Measurements from ENCODE around the gene FGFR2.

Gene FGFR2

DNA sequence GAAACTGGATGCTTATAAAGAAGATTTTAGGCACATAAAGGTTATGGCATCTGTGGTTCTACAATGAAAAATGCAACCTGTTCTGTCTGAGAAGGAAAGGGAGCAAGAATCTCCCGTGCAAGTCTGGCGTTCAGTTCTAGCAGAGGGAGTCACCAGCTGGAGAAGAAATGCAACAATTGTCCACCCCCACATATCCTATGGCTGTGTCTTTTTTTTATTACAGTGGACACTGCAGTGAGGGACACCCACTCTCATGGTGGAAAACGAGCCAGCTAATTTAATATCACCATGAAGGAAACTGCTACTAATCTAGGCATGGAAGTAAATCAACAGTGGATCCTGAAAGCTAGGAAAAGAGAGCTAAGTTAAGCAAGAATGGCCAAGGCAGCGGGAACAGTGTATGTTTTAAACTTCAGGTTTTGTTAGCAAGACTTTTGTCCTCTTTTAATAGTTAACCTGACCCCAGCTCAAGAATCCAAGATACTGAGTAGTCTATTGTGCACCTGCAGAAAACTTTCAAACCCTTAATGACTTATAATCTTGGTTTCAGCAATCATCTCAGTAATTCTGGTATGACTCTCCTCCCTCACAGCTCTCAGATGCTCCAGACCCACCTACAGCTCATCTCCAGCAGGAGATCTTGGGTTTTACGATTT, 149.3 kb downstream of the FGFR2 start:
- Histone ChIP-seq H3K4me3 (ENCODE audit: insufficient read depth, low read depth, low read length, poor library complexity, severe bottlenecking) (no peak overlapping the region), H3K27ac (ENCODE audit: insufficient read depth, low read length, poor library complexity, severe bottlenecking) (no peak overlapping the region), H3K4me1 (ENCODE audit: control insufficient read depth, insufficient read depth, low read length, poor library complexity, severe bottlenecking) (no peaks in the 10 kb centered on the region), H3K36me3 (ENCODE audit: control insufficient read depth, insufficient read depth, low read length) (no peaks in the 10 kb centered on the region), H3K27me3 (replicated peaks; ENCODE audit: control insufficient read depth, insufficient read depth, low read length, poor library complexity, severe bottlenecking) (no peaks in the 10 kb centered on the region), H3K9me3 (ENCODE audit: control insufficient read depth, low read length) (no peaks in the 10 kb centered on the region)
- no peak for DNase-seq

DNA sequence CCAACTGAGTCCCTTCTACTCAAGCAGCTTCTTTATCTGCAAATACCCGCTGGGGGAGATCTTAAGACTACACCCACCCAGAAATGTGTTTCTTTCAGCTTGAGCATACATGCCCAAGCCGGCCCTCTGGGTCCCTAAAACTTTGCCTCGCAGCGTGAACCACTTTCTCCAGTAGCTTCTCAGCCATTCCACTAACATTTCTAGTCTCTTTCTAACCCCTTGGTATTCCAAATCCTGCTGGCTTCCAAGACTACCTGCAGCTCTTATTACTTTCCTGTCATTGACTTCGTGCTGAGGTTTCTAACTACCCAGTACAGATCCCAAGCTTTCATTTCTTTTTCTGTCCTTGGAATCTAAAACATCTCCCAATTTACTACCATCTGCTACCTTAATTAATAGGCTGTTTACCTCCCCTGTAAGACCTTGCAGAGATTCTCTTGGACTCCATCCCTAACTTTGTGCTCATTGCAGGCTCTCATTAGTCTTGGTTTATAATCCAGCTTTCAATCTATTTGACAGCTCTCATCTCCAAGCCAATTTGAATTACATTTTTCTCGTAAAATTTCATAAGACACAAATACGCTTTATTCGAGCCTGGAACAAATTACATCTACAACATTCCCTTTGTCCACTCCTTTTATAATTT, 153.6 kb downstream of the FGFR2 start:
- no peaks in the 10 kb centered on the region for H3K27me3 ChIP-seq (replicated peaks; ENCODE audit: control insufficient read depth, insufficient read depth, low read length, poor library complexity, severe bottlenecking)
- no peak overlapping the region for H3K4me3 ChIP-seq (ENCODE audit: insufficient read depth, low read depth, low read length, poor library complexity, severe bottlenecking)

DNA sequence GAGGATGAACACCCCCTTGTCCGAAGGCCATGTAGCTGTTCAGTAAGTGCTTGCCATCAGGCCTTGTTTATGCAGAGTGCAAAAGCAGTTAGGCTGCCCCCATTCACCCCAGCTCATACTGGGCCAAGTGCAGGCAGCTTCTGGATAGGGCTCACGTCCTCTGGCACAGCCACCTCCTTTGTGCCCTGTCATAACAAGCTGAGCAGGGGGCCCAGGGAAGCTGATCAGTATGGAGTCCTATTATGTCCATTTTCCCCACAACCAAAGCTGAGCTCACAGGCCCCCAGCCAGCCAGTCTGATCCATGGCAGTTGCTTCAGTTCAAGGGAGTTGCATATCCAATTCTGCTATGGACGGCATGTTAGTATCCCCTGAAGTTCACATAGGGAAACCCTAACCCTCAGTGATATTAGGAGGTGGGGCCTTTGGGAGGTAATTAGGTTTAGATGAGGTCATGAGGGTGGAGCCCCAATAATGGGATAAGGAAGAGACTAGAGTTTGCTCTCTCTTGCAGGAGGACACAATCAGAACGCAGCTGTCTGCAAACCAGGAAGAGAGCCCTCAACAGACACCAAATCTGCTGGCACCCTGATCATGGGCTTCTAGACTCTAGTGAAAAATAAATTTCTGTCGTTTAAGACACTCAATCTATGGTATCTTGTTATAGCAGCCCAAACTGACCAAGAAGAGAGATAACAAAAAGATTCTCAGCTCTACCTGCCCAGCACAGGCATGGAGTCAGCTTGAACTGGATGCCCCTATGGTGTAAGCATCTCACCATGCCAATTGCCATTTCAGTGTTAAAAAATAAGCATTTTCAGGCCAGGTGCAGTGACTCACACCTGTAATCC, 155.9 kb downstream of the FGFR2 start:
- Histone ChIP-seq H3K4me1 (ENCODE audit: control insufficient read depth, insufficient read depth, low read length, poor library complexity, severe bottlenecking) (no peaks in the 10 kb centered on the region), H3K9me3 (ENCODE audit: control insufficient read depth, low read length) (no peaks in the 10 kb centered on the region), H3K4me3 (ENCODE audit: insufficient read depth, low read depth, low read length, poor library complexity, severe bottlenecking) (no peak overlapping the region), H3K27me3 (replicated peaks; ENCODE audit: control insufficient read depth, insufficient read depth, low read length, poor library complexity, severe bottlenecking) (no peaks in the 10 kb centered on the region), H3K36me3 (ENCODE audit: control insufficient read depth, insufficient read depth, low read length) (no peaks in the 10 kb centered on the region), H3K27ac (ENCODE audit: insufficient read depth, low read length, poor library complexity, severe bottlenecking) (no peak overlapping the region)
- no peak for DNase-seq

More for the DNA sequence above, 153.6 kb downstream of the FGFR2 start:
- no peaks in the 10 kb centered on the region for H3K9me3 ChIP-seq (ENCODE audit: control insufficient read depth, low read length)
- no peak for DNase-seq
- no peak overlapping the region for H3K27ac ChIP-seq (ENCODE audit: insufficient read depth, low read length, poor library complexity, severe bottlenecking)
- H3K4me1 ChIP-seq (ENCODE audit: control insufficient read depth, insufficient read depth, low read length, poor library complexity, severe bottlenecking): no peaks in the 10 kb centered on the region
- no peaks in the 10 kb centered on the region for H3K36me3 ChIP-seq (ENCODE audit: control insufficient read depth, insufficient read depth, low read length)

DNA sequence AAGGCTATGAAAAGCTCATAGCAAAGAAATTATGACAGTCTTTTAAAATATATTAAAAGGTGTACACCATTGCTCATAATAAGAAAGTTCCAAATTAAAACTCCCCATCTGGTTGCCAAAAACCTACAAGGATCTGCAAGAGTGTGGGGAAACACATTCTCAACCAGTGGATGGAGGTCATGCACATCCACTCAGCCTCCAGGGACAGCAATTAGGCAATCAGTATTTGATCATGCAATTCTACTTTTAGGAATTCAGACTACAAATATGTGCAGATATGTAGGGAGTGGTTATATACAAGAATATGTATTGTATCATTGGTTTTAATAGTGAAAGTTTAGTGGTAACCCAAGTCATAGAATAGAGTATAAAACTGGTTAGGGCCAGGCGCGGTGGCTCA, 157.8 kb downstream of the FGFR2 start:
- Histone ChIP-seq H3K9me3 (ENCODE audit: control insufficient read depth, low read length) (no peaks in the 10 kb centered on the region), H3K27ac (ENCODE audit: insufficient read depth, low read length, poor library complexity, severe bottlenecking) (no peak overlapping the region), H3K27me3 (replicated peaks; ENCODE audit: control insufficient read depth, insufficient read depth, low read length, poor library complexity, severe bottlenecking) (no peaks in the 10 kb centered on the region), H3K36me3 (ENCODE audit: control insufficient read depth, insufficient read depth, low read length) (no peaks in the 10 kb centered on the region), H3K4me3 (ENCODE audit: insufficient read depth, low read depth, low read length, poor library complexity, severe bottlenecking) (no peak overlapping the region), H3K4me1 (ENCODE audit: control insufficient read depth, insufficient read depth, low read length, poor library complexity, severe bottlenecking) (no peaks in the 10 kb centered on the region)
- no peak for DNase-seq

DNA sequence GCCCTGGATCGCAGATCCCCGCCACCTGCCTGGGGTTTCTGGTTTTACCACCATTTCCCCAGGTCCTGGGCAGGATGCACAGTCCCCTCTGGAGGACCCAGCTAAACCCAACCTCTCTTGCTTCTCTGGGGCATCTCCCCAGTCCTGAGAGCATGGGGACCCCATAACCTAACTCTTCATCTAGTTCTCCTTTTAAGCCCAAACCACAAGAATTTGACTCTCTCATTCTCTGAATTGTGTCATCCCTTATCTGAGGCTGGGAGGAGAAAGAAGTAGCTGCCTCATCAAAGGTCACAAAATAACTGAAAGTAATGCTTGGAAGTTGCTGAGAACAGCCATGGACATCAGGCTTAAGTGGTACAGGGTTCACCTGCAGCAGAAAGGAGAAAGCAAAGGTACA, 159.9 kb downstream of the FGFR2 start:
- H3K9me3 ChIP-seq (ENCODE audit: control insufficient read depth, low read length): no peaks in the 10 kb centered on the region
- H3K4me1 ChIP-seq (ENCODE audit: control insufficient read depth, insufficient read depth, low read length, poor library complexity, severe bottlenecking): no peaks in the 10 kb centered on the region
- no peaks in the 10 kb centered on the region for H3K36me3 ChIP-seq (ENCODE audit: control insufficient read depth, insufficient read depth, low read length)
- H3K27ac ChIP-seq (ENCODE audit: insufficient read depth, low read length, poor library complexity, severe bottlenecking): no peak overlapping the region
- no peak for DNase-seq
- no peaks in the 10 kb centered on the region for H3K27me3 ChIP-seq (replicated peaks; ENCODE audit: control insufficient read depth, insufficient read depth, low read length, poor library complexity, severe bottlenecking)
- no peak overlapping the region for H3K4me3 ChIP-seq (ENCODE audit: insufficient read depth, low read depth, low read length, poor library complexity, severe bottlenecking)

DNA sequence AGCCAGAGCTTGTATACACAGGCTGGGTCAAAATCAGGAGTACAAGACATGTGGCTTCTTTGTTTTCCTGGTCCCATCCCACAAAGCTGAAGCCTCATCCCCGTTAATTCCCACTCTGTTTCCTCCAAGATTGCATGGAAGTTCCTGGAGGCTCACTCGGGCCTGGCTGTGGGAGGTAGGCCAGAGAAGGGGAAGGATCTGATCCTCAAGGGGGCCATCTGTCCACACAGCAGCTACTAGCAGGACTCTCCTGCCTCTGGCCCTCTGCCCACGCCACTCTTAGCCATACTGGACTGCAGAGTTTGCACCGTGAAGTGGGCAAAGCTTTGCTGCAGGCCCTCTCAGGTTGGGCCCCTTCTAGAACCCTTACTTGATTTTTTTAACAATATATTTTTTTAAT, 160.6 kb downstream of the FGFR2 start:
- Histone ChIP-seq H3K27ac (ENCODE audit: insufficient read depth, low read length, poor library complexity, severe bottlenecking) (no peak overlapping the region), H3K9me3 (ENCODE audit: control insufficient read depth, low read length) (no peaks in the 10 kb centered on the region), H3K4me1 (ENCODE audit: control insufficient read depth, insufficient read depth, low read length, poor library complexity, severe bottlenecking) (no peaks in the 10 kb centered on the region), H3K36me3 (ENCODE audit: control insufficient read depth, insufficient read depth, low read length) (no peaks in the 10 kb centered on the region), H3K4me3 (ENCODE audit: insufficient read depth, low read depth, low read length, poor library complexity, severe bottlenecking) (no peak overlapping the region), H3K27me3 (replicated peaks; ENCODE audit: control insufficient read depth, insufficient read depth, low read length, poor library complexity, severe bottlenecking) (no peaks in the 10 kb centered on the region)
- DNase-seq: no peak

DNA sequence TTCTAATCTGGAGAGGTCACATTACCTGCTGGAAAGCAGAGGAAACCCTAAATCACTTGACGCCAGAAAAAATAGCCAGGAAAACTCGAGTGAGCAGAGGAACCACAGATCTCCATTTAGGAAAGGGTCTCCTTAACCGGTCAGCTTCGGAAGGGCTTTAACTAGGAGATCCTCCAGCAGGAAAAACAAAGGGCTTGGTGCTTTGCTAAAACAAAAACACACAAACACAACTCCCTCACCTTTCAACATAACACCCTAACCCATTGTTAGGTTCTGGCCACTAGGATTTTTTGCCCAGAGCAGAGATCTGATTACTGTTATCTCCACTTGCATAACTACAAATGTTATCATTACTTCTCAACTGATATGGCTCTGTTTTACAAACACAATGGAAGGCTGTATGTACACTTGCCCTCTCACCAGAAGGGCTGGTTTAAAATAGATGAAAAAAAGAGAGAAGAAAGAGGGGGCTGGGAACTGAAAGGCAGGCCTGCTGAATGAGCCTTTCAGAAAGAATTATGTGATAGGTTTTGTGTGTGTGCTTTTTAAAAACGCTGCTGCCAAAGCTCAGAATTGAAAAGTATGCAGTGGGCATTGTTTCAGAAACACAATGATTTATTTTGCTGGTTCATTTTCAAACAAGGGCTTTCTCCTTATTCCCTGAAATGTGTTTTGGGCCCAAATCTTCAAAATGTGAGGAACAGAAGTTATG, 161.5 kb downstream of the FGFR2 start:
- Histone ChIP-seq H3K9me3 (ENCODE audit: control insufficient read depth, low read length) (no peaks in the 10 kb centered on the region), H3K27me3 (replicated peaks; ENCODE audit: control insufficient read depth, insufficient read depth, low read length, poor library complexity, severe bottlenecking) (no peaks in the 10 kb centered on the region), H3K27ac (ENCODE audit: insufficient read depth, low read length, poor library complexity, severe bottlenecking) (no peak overlapping the region), H3K4me3 (ENCODE audit: insufficient read depth, low read depth, low read length, poor library complexity, severe bottlenecking) (no peak overlapping the region), H3K4me1 (ENCODE audit: control insufficient read depth, insufficient read depth, low read length, poor library complexity, severe bottlenecking) (no peaks in the 10 kb centered on the region), H3K36me3 (ENCODE audit: control insufficient read depth, insufficient read depth, low read length) (no peaks in the 10 kb centered on the region)
- DNase-seq: no peak

DNA sequence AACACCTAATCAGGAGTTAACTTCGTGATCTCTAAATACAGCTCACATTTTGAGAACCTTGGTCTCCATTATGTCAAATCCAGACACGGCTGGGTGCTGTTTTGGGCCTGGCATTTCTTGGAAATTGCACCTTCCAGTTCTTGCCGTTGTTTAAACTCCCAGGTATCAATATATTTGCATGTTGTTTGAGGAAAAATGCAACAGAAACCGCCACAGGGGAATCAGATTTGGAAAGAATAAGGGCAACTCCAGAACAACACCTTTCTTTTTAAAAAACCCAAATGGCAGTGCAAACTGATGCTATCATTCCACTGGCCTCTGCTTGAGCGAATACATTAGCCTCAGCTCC, 162.0 kb downstream of the FGFR2 start:
- Histone ChIP-seq H3K4me3 (ENCODE audit: insufficient read depth, low read depth, low read length, poor library complexity, severe bottlenecking) (no peak overlapping the region), H3K27ac (ENCODE audit: insufficient read depth, low read length, poor library complexity, severe bottlenecking) (no peak overlapping the region), H3K36me3 (ENCODE audit: control insufficient read depth, insufficient read depth, low read length) (no peaks in the 10 kb centered on the region), H3K9me3 (ENCODE audit: control insufficient read depth, low read length) (no peaks in the 10 kb centered on the region), H3K4me1 (ENCODE audit: control insufficient read depth, insufficient read depth, low read length, poor library complexity, severe bottlenecking) (no peaks in the 10 kb centered on the region), H3K27me3 (replicated peaks; ENCODE audit: control insufficient read depth, insufficient read depth, low read length, poor library complexity, severe bottlenecking) (no peaks in the 10 kb centered on the region)
- DNase-seq: no peak

DNA sequence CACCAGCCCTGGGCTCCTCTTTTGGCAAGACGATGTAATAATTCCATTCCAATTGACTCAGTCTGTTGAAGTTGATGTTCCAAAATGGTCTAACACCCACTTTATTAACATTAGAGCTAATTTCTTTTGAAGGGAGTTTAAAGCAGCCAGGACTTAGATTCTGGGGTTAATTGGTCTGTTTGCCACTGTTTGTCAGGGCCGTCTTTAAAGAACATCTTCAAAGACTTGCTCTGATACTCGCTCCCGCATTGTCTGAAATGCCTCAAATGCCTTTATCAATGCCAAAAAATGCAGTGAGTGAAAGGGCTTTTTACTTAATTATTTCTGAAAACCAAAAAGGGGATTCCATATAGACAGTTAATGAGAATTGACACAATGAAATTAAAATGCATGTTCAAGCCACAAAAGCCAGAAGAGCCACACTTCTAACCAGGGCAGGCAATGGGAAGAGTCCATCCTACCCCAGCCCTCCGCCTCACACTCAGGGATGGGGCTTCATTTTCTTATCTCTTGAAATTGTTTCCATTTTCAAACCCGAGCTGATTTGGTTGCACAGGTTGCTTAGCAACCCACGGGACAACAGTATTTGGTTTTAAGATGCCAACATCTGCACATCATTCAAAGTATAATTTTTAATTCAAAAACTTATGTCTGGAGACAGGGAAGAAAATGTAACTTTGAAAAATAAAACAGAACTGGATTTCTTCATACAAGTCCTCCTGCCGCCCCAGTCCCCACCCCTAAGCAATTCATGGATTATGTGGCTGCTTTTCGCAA, 163.0 kb downstream of the FGFR2 start:
- no peaks in the 10 kb centered on the region for H3K4me1 ChIP-seq (ENCODE audit: control insufficient read depth, insufficient read depth, low read length, poor library complexity, severe bottlenecking)
- no peak overlapping the region for H3K4me3 ChIP-seq (ENCODE audit: insufficient read depth, low read depth, low read length, poor library complexity, severe bottlenecking)
- no peaks in the 10 kb centered on the region for H3K36me3 ChIP-seq (ENCODE audit: control insufficient read depth, insufficient read depth, low read length)
- no peak for DNase-seq
- H3K9me3 ChIP-seq (ENCODE audit: control insufficient read depth, low read length): no peaks in the 10 kb centered on the region
- no peak overlapping the region for H3K27ac ChIP-seq (ENCODE audit: insufficient read depth, low read length, poor library complexity, severe bottlenecking)
- H3K27me3 ChIP-seq (replicated peaks; ENCODE audit: control insufficient read depth, insufficient read depth, low read length, poor library complexity, severe bottlenecking): no peaks in the 10 kb centered on the region

Measured in effector memory CD4-positive, alpha-beta T cell (primary cell).